GM19438 (cell line): ENCODE results near the gene CMTM2.

ENCODE experiments used
- ATAC-seq: cut with Tn5 transposase; IDR thresholded peaks from one replicate; pipeline ENCODE4 v1.9.1; 2021; ENCODE audit warnings: low read depth; ENCODE audit not compliant: unreplicated experiment

The CMTM2 gene

GRCh38 chr16:66578651-66579531, at the start of gene CMTM2:
Gene CMTM2 (plus strand): TSS chr16:66579463. CDS start chr16:66579608, 145 bp downstream.
- no peak for ATAC-seq

DNA sequence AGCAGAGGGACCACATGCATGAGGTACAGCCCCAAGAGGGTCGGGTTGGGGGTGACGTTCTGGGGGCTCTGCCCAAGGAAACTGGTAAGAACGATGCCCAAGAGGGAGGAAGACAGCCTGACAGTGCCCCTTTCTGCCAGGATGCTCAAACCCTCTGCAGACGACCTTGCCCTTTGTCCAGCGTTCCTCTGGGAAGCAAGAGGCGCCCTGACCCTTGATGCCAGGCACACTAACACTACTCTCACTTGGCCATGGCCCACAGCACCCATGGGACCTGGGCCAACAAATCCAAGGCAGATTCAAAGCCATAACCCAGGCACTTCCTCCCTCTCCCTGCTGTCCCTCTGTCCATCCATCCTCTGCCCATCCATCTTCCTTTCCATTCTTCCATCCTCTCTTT, 49.8 kb upstream of the CMTM2 start:
- ATAC-seq: no peak

GRCh38 chr16:66534376-66534799, 44.9 kb upstream of the CMTM2 start:
- no peak for ATAC-seq

- ATAC-seq: no peak
Measured at GRCh38 chr16:66536525-66536924, 42.7 kb upstream of the CMTM2 start.

DNA sequence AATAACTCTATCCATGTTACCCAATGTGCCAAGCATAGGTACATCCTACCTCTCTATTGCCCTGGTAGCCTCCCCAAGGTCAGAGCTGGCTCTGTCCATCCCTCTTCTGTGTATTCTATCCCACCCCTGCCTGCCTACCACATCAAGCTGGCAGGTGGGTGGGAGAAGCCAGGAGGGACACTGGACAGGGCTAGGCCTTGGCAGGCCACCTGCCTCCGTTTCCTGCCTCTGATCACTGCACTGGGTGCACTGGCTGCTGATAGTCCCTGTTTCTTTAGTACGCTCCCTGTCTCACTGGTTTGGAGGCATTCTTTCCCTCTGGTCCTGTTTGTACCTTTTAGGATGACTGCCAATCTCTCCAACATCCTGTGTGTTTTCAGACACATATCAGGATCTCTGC, 42.0 kb upstream of the CMTM2 start:
- ATAC-seq: no peak

DNA sequence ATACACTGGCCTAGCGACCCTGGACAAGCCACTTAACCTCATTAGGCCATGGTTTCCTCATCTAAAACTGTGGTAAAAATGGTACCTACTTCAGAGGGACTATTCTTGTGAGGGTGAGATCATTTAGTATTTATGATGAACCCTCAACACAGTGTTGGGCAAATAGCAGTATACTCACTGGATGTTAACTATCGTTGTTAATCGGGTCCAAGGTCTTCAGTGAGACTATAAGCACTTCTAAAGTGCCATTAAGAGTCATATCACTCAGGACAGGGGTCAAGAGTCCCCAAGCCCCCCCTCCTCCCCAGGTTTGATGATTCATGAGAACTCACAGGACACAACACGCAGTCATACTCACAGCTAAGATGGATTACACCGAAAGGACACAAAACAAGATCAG, 40.4 kb upstream of the CMTM2 start:
- ATAC-seq: no peak

DNA sequence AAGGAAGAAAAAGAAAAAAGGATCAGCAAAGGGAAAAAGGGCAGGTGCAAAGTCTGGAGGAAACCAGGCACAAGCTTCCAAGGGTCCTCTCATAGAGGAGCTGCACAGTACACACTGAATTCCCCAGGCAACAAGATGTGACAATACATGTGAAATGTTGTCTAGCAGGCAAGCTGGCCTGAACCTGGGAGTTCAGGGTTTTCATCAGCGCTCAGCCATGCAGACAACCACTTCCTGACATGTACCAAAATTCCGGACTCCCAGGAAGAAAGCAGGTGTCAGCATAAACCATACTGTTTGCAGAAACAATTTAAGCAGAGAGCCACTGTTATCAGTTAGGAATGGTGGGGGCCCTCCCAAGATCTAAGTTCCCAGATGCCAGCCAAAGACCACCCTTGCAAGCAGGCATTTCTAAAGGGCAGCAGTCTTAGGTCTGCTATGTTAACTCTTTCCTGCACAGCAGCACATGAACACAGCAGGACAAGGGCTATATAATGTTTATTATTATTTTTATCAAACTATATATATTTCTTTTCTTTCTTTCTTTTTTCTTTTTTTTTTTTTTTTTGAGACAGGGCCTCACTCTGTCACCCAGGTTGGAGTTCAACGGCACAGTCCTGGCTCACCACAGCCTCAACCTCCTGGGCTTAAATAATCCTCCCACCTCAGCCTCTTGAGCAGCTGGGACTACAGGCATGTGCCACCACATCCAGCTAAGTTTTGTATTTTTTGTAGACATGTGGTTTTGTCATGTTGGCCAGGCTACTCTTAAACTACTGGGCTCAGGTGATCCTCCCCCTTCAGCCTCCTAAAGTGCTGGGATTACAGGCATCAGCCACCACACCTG, 39.4 kb upstream of the CMTM2 start:
- ATAC-seq: peak; percentile 94

- no peak for ATAC-seq
Measured at GRCh38 chr16:66541388-66542355, 37.6 kb upstream of the CMTM2 start.

- ATAC-seq: no peak
Measured at GRCh38 chr16:66542396-66542795, 36.9 kb upstream of the CMTM2 start.

- no peak for ATAC-seq
Measured at GRCh38 chr16:66543541-66543940, 35.7 kb upstream of the CMTM2 start.

DNA sequence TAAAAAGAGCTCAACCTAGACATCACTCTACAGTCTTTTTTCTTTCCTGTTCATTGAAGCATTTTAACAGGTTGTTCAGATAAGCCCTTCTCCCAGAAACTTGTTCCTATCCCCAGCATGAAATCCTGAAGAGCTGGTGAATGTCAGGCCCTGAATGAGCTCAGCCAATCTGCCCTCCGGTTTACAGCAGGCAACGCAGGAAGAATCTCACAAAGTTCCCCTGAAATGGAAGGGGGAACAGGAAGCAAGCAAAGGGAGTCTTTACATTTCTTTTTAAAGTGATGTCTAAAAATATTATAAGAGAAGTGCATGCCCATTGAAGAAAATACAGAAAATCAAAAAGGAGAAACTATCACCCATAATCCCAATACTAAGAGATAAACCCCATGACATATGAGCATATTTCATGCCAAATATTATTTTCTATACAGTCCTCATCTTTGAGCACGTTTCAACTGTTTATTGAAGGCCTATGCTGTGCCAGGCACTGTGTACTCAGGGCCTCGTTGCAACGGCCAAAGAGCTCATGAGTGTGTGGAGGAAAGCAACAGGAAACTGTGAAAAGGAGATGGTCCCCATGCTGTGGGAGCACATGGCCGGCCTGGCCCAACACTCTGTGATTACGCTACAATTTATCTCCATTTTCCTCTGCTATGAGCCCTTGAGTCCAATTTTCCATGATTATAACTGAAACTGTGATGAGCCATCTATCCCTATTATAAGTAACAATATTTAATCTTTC, 35.1 kb upstream of the CMTM2 start:
- no peak for ATAC-seq

DNA sequence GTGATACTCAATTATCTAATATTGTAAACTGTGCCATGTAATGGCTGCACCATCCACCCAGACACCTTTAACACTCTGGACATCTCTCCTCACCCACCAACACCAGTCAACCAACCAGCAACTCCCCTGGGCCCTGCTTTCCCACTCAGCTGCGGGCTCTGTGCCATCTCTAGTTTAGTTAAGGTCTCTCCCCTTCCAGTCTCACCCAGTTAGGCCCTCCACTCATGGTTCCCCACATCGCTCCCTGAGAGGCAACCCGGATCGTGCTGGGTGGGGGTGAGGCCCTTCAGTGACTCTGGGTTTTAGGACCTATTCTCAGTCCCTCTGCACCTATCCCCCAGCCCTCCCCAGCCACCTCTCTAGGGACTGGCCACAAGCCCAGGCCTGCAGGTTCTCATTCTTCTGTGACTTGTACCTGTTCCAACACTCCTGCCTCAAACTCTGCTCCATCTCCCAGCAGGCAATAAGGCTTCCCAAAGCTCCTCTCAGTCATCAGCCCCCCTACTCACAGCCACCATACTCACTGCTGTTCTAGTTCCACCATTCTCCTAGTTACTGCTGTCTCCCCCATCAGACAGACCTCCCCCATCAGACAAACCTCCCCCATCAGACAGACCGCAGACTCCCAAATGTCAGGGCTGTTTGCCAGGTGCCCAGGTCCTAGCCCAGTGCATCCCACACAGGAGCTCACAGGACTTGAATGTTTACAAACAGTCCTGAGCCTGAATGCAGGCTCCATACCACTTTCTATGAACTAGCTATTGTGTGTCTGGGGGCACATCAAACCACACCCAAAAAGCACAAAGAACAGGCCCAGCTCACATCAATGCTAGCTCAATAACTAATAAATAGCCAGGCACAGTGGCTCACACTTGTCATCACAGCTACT, 31.9 kb upstream of the CMTM2 start:
- no peak for ATAC-seq

GRCh38 chr16:66548068-66548467, 31.2 kb upstream of the CMTM2 start:
- no peak for ATAC-seq

- no peak for ATAC-seq
Measured at GRCh38 chr16:66548868-66549267, 30.4 kb upstream of the CMTM2 start.

DNA sequence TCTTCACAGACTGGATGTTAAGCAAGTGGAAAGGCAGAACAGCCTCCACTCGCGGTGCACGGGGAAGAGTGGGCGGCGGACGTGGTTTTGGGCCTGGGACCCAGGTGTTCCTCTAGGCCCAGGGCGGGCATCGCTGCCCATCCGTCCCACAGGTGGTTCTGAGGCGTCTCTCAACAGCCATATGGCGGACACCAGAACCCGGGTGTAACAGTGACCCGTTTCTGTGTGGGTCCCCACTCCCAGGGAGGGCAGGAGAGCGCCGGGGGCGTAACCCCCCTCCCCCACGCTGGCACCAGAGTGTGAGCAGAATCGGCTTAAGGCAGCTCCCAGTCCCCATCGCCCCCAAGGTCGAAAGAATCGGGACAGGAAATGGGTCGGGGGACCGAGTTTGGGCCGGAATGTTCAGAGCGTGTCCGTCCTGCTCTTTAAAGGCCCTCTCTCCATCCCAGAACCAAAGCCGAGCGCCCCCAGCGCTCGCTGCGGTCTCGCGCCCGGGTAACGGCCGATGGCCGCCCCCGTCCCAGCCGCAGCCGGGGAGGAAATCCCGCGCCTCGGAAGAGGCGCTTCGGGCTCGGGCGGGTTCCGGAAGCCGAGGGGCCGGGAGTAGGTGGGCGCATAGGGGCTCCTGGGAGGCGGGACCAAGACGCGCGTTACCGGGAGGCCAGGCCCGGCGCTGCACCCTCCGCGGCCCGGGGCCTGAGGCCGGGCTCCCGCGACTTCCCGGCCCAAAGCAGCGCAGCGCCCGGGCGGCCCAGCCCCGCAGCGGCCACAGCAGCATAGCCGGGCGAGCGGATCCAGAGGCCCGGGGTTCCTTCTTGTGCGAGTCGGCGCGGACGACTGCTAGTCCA, 29.8 kb upstream of the CMTM2 start, which contains the start of gene TK2:
TSS of gene TK2 (minus strand) at position 839 of the 848 bp plus-strand sequence. CDS start at position 778, 61 bp downstream.
- no peak for ATAC-seq

DNA sequence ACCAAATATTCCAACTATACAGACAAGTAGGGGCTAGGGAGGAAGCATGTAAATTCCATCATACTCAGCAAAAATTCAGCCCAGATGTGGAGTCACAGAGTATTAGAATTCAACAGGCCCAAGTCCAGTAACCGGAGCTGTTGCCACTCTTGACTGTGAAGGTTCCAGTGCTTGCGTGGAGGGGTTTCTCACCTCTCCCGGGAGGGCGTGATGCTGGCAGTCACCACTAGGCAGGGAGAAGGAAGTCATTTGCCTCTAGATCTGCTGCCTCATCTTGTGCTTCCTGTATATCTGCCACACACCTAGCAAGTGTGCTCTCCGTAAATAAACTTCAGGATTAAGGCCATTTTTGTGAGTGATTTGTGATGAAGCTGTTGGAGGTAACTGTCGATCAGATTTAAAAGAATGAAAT, 27.9 kb upstream of the CMTM2 start:
- ATAC-seq: no peak

DNA sequence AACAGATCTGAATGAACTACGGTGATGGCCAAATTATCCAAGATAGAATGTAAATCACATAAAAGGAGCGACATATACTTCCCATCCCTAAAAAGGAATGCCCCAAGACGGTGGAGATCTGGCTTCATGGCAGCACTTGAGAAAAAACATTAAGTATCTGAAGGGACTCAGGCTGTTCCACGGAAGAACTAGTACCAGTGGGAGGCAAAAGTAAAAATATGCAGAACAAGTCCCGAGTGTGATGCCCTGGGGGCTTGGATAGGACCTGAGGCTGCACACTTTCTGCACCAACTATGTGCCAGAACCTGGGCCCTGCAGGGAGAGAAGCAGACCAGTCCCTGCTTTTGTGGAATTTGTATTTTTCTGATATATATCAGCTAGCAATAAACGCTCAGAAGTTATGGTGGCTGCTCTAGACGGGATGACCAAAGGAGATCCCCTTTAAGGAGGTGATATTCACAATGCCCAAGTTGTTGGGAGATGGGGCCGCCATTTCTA, 27.4 kb upstream of the CMTM2 start:
- ATAC-seq: no peak
